ENCODE data around the gene FOXG1.

- TF ChIP-seq POLR2A (IDR thresholded peaks at IDR 0.05) (no peak), CTCF (IDR thresholded peaks at IDR 0.05) (no peak)
Observed at GRCh38 chr14:28744126-28744525, 22.5 kb upstream of the FOXG1 start.

Measured in vagina (tissue), 2 donors.